ENCODE results near the gene SDF2. TPM values are rescaled to one million over a fixed set of nuclear protein-coding genes. Genes with fewer than 3 reads are reported as not detected.
A peak's percentile ranks its signal among the peaks of the same experiment; 100 is the strongest.

SDF2 gene
- total and polyA plus RNA-seq, 9 of the 15 experiments (the other 6 are each of a cell fraction or from before 2014, with no cell fraction given), result 41.2 to 132 (median 65.6) TPM

DNA sequence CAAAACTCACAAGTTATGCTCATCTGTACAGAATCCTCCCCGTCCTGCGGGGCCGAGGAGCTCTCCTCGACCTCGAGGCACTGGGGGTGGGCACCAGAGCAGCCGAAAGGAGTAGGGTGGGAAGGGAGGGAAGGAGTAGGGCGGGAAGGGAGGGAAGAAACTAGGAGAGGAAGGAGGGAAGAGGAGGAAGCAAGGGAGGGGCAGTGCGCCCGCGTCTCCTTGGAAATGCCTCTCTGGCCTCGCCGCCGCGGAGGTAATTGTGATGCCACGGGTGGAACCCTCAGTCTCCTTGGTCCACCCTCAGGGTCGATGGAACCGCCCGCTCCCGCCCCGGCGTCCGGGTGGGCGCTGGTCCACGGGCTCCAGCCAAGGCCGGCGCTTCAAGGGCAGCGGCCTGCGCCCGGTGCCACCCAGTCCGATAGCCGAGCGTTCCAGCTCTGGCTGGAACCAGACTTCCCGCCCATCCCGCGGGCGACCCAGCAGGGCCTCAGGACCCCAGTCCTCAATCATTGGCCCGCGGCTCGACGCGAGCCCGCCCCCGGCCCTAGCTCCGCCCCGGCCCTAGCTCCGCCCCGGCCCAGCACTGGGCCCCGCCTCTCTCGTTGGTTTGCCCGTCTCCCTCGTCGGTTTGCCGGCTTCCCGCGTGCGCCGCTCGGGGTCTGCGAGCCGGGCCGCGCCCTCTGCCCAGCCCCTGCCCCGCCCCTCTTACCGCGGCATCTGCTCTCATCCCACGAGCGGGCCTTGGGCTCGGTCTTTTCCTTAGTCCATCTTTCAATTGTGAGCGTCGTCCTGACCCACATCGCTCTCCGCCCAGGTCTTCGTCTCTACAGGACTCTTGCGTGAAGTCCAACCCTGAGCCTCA lies 49.4 kb upstream of the SDF2 start (continued):
- TF ChIP-seq, protein P1, sequence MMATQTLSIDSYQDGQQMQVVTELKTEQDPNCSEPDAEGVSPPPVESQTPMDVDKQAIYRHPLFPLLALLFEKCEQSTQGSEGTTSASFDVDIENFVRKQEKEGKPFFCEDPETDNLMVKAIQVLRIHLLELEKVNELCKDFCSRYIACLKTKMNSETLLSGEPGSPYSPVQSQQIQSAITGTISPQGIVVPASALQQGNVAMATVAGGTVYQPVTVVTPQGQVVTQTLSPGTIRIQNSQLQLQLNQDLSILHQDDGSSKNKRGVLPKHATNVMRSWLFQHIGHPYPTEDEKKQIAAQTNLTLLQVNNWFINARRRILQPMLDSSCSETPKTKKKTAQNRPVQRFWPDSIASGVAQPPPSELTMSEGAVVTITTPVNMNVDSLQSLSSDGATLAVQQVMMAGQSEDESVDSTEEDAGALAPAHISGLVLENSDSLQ (IDR thresholded peaks at IDR 0.05), result 0 out of 2 replicates have a peak, but pooled peaks have one; percentile 15
- peak; percentile 83; the same call in 1 of the 2 replicates for TF ChIP-seq FOXP1 (CRISPR knock-in tag; IDR thresholded peaks at IDR 0.05)
- TF ChIP-seq, protein P2, sequence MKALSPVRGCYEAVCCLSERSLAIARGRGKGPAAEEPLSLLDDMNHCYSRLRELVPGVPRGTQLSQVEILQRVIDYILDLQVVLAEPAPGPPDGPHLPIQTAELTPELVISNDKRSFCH (CRISPR knock-in tag; IDR thresholded peaks at IDR 0.05), result no peak
- TF ChIP-seq, protein P2 (tag; IDR thresholded peaks at IDR 0.05), result no peak
- no peak for TF ChIP-seq PHF20 (IDR thresholded peaks at IDR 0.05; ENCODE audit: partially characterized antibody)
- TF ChIP-seq KLF16 (IDR thresholded peaks at IDR 0.05), result no peak
- TF ChIP-seq MAFG (tag; conservative IDR thresholded peaks at IDR 0.05), result no peak
- TF ChIP-seq POLR3A (IDR thresholded peaks at IDR 0.05; ENCODE audit: borderline replicate concordance, extremely low read depth, insufficient read depth, insufficient read length), result no peak
- TF ChIP-seq, protein P3, sequence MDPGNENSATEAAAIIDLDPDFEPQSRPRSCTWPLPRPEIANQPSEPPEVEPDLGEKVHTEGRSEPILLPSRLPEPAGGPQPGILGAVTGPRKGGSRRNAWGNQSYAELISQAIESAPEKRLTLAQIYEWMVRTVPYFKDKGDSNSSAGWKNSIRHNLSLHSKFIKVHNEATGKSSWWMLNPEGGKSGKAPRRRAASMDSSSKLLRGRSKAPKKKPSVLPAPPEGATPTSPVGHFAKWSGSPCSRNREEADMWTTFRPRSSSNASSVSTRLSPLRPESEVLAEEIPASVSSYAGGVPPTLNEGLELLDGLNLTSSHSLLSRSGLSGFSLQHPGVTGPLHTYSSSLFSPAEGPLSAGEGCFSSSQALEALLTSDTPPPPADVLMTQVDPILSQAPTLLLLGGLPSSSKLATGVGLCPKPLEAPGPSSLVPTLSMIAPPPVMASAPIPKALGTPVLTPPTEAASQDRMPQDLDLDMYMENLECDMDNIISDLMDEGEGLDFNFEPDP (CRISPR knock-in tag; IDR thresholded peaks at IDR 0.05), result 0 out of 2 replicates have a peak, but pooled peaks have one; percentile 28
- TF ChIP-seq, protein P4, sequence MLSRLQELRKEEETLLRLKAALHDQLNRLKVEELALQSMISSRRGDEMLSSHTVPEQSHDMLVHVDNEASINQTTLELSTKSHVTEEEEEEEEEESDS (CRISPR knock-in tag; IDR thresholded peaks at IDR 0.05), result no peak
- TF ChIP-seq TAF9B (IDR thresholded peaks at IDR 0.05; ENCODE audit: partially characterized antibody), result no peak
- no peak for TF ChIP-seq YBX1 (IDR thresholded peaks at IDR 0.05)
- TF ChIP-seq EGR1 (conservative IDR thresholded peaks at IDR 0.05), result no peak
- TF ChIP-seq DDX20 (tag; IDR thresholded peaks at IDR 0.05; ENCODE audit: low read depth), result no peak
- no peak for TF ChIP-seq MIER1 (IDR thresholded peaks at IDR 0.05; ENCODE audit: low read depth)
- no peak for TF ChIP-seq MAFK (IDR thresholded peaks at IDR 0.05; ENCODE audit: low read length)
- TF ChIP-seq, protein P5, sequence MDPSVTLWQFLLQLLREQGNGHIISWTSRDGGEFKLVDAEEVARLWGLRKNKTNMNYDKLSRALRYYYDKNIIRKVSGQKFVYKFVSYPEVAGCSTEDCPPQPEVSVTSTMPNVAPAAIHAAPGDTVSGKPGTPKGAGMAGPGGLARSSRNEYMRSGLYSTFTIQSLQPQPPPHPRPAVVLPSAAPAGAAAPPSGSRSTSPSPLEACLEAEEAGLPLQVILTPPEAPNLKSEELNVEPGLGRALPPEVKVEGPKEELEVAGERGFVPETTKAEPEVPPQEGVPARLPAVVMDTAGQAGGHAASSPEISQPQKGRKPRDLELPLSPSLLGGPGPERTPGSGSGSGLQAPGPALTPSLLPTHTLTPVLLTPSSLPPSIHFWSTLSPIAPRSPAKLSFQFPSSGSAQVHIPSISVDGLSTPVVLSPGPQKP (CRISPR knock-in tag; IDR thresholded peaks at IDR 0.05), result no peak
- TF ChIP-seq, protein P6, sequence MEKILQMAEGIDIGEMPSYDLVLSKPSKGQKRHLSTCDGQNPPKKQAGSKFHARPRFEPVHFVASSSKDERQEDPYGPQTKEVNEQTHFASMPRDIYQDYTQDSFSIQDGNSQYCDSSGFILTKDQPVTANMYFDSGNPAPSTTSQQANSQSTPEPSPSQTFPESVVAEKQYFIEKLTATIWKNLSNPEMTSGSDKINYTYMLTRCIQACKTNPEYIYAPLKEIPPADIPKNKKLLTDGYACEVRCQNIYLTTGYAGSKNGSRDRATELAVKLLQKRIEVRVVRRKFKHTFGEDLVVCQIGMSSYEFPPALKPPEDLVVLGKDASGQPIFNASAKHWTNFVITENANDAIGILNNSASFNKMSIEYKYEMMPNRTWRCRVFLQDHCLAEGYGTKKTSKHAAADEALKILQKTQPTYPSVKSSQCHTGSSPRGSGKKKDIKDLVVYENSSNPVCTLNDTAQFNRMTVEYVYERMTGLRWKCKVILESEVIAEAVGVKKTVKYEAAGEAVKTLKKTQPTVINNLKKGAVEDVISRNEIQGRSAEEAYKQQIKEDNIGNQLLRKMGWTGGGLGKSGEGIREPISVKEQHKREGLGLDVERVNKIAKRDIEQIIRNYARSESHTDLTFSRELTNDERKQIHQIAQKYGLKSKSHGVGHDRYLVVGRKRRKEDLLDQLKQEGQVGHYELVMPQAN (IDR thresholded peaks at IDR 0.05; ENCODE audit: borderline replicate concordance), result peak; percentile 79
- no peak for TF ChIP-seq STAT5A (IDR thresholded peaks at IDR 0.05; ENCODE audit: borderline replicate concordance, low read length)
